Measurements from ENCODE around the gene DHRSX. TPM values are rescaled to one million over a fixed set of nuclear protein-coding genes. Genes with fewer than 3 reads are reported as not detected.

DHRSX gene
- total and polyA plus RNA-seq, 10 of the 15 experiments (the other 5 are each of a cell fraction or from before 2014, with no cell fraction given), result 1.7 to 39.5 (median 16.5) TPM

GRCh38 chrX:2397229-2398063 is 103.3 kb downstream of the DHRSX start (continued):
- TF ChIP-seq EGR1 (IDR thresholded peaks at IDR 0.05; ENCODE audit: borderline replicate concordance in 1 of 2, low read depth in 2 of 2, low read length in 2 of 2), result no peak
- no peak for TF ChIP-seq ZBED1 (IDR thresholded peaks at IDR 0.05; ENCODE audit: borderline replicate concordance)
- no peak for TF ChIP-seq PAX8 (IDR thresholded peaks at IDR 0.05)
- no peak for TF ChIP-seq RBBP5 (conservative IDR thresholded peaks at IDR 0.05)
- TF ChIP-seq NBN (IDR thresholded peaks at IDR 0.05), result no peak
- TF ChIP-seq NR2F1 (conservative IDR thresholded peaks at IDR 0.05), result no peak
- TF ChIP-seq RB1 (IDR thresholded peaks at IDR 0.05; ENCODE audit: borderline replicate concordance), result no peak
- no peak for TF ChIP-seq RCOR1 (conservative IDR thresholded peaks at IDR 0.05; ENCODE audit: low read depth, low read length)
- TF ChIP-seq CHD2 (IDR thresholded peaks at IDR 0.05; ENCODE audit: borderline replicate concordance, low read depth, low read length), result no peak

- Histone ChIP-seq H3K36me3 (ENCODE audit: control insufficient read depth in 2 of 2, insufficient read depth in 2 of 2, low read length in 1 of 2) (peaks cover 0 to 6% of the 10 kb centered on the region in 2 experiments; a peak in 2 of 4 replicates), H2AFZ (ENCODE audit: control insufficient read depth, low read depth, low read length) (no peak overlapping the region), H3K9ac (ENCODE audit: control insufficient read depth, insufficient read depth, low read length) (no peak overlapping the region), H3K9me3 (replicated peaks; ENCODE audit: control insufficient read depth, insufficient read depth, low read length) (peaks cover 8% of the 10 kb centered on the region), H4K20me1 (ENCODE audit: control insufficient read depth, insufficient read depth) (no peaks in the 10 kb centered on the region), H3K27ac (ENCODE audit: control insufficient read depth, insufficient read depth) (no peak overlapping the region), H3K4me3 (no peak overlapping the region), H3K4me1 (ENCODE audit: control insufficient read depth, insufficient read depth, low read length) (no peaks in the 10 kb centered on the region), H3K4me2 (ENCODE audit: control insufficient read depth, insufficient read depth) (no peak overlapping the region), H3K27me3 (replicated peaks in 1 of 2; ENCODE audit: control insufficient read depth in 2 of 2, insufficient read depth in 2 of 2, low read length in 1 of 2) (no peaks in the 10 kb centered on the region), H3K79me2 (ENCODE audit: control insufficient read depth, insufficient read depth, low read length) (no peaks in the 10 kb centered on the region)
- RAD21 ChIA-PET (ENCODE audit: unreplicated experiment), result no interaction called here
- DNase-seq (ENCODE audit: low read depth, low spot score), result no peak
- ATAC-seq, result no peak
- FAIRE-seq, result no peak
- TF ChIP-seq ZNF217 (IDR thresholded peaks at IDR 0.05), result no peak
- no peak for TF ChIP-seq POU2F2 (IDR thresholded peaks at IDR 0.05; ENCODE audit: borderline replicate concordance, low read depth, low read length)
- no peak for TF ChIP-seq JUND (IDR thresholded peaks at IDR 0.05; ENCODE audit: low read depth, low read length)
- TF ChIP-seq SIN3A (IDR thresholded peaks at IDR 0.05; ENCODE audit: low read depth, low read length), result no peak
- no peak for TF ChIP-seq RAD51 (IDR thresholded peaks at IDR 0.05)
- TF ChIP-seq ETV6 (conservative IDR thresholded peaks at IDR 0.05 in 1 of 2, IDR thresholded peaks at IDR 0.05 in 1 of 2; ENCODE audit: borderline replicate concordance in 1 of 2, low read depth in 1 of 2), result no peak
- intact Hi-C loops (cut with micrococcal nuclease; ENCODE audit: unreplicated experiment) (no loop called here), in situ Hi-C loops (cut with MboI) (no loop called here)
- BruUV-seq (replicated peaks), result no TSS peak
- WGBS (ENCODE audit: insufficient coverage, insufficient replicate concordance, low lambda C conversion rate, missing lambda C conversion rate), result 91% methylated on average over 19 of the region's 19 CpGs
- POLR2A ChIA-PET, result no interaction called here
- CTCF ChIA-PET, result no interaction called here
- SMC1A ChIA-PET (ENCODE audit: uncharacterized antibody, unreplicated experiment), result no interaction called here
Observed at GRCh38 chrX:2395261-2395992, 105.3 kb downstream of the DHRSX start.
